Endothelial cell of umbilical vein (primary cell): ENCODE data around the gene PRICKLE4.

Source experiments
- EZH2 ChIP-seq: IDR thresholded peaks from 2 replicates; pipeline ENCODE4 v1.6.1; 2012; ENCODE audit warnings: borderline replicate concordance, low read depth, mild to moderate bottlenecking, moderate library complexity, low read length, inconsistent platforms; ENCODE audit not compliant: severe bottlenecking
- FOS ChIP-seq: IDR thresholded peaks from 2 replicates; pipeline ENCODE4 v1.6.1; 2011; ENCODE audit warnings: mild to moderate bottlenecking, low read length, moderate library complexity, borderline replicate concordance; ENCODE audit not compliant: insufficient read depth
- GATA2 ChIP-seq: IDR thresholded peaks from 2 replicates; pipeline ENCODE4 v1.7.0; 2011; ENCODE audit warnings: low read depth, mild to moderate bottlenecking, moderate library complexity, mixed read lengths, low read length; ENCODE audit not compliant: insufficient read length, insufficient read depth
- JUN ChIP-seq: IDR thresholded peaks from 2 replicates; pipeline ENCODE4 v1.6.1; 2011; ENCODE audit warnings: borderline replicate concordance, low read depth; ENCODE audit not compliant: insufficient read length, insufficient read depth
- MYC ChIP-seq: IDR thresholded peaks from one replicate; pipeline ENCODE4 v1.6.1; 2011; ENCODE audit warnings: mild to moderate bottlenecking, low read depth, low read length
- POLR2A ChIP-seq: IDR thresholded peaks from 2 replicates; pipeline ENCODE4 v1.6.1; 2012; ENCODE audit warnings: low read depth, mild to moderate bottlenecking, control low read depth, low read length
- POLR2AphosphoS5 ChIP-seq: IDR thresholded peaks from 2 replicates; pipeline ENCODE4 v1.6.1; 2012; ENCODE audit warnings: low read depth, mild to moderate bottlenecking, control low read depth, low read length, moderate library complexity; ENCODE audit not compliant: insufficient read depth
- TF ChIP-seq, protein P1 (sequence below), 2 donors: IDR thresholded peaks; 1 replicate in 1 of 2; 2 replicates in 1 of 2; pipeline ENCODE4 v1.5.1; 2011; ENCODE audit warnings: low read length in 2 of 2, mild to moderate bottlenecking in 2 of 2, moderate library complexity in 2 of 2, control low read depth in 1 of 2, inconsistent platforms in 1 of 2, low read depth in 1 of 2; ENCODE audit not compliant: insufficient read depth in 1 of 2; ENCODE audit errors: extremely low read depth in 1 of 2
- TF ChIP-seq, protein P2 (sequence below): IDR thresholded peaks from 2 replicates; pipeline ENCODE4 v1.6.1; 2011; ENCODE audit not compliant: insufficient read depth, insufficient read length

DNA sequence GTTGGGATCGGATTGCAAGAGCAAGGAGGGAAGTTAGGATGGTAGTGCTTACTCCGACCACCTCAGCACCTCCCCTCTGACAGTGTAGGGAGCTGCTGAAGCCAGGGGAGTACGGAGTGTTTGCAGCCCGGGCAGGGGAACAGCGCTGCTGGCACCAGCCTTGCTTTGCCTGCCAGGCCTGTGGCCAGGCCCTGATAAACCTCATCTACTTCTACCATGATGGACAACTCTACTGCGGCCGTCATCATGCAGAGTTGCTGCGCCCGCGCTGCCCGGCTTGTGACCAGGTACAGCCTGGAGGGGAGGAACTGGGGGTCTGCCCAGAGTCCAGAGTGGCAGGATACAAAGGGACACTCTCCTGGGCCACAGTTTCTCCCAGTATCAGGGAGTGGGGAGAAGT, 4.7 kb downstream of the PRICKLE4 start:
- TF ChIP-seq, protein P1, sequence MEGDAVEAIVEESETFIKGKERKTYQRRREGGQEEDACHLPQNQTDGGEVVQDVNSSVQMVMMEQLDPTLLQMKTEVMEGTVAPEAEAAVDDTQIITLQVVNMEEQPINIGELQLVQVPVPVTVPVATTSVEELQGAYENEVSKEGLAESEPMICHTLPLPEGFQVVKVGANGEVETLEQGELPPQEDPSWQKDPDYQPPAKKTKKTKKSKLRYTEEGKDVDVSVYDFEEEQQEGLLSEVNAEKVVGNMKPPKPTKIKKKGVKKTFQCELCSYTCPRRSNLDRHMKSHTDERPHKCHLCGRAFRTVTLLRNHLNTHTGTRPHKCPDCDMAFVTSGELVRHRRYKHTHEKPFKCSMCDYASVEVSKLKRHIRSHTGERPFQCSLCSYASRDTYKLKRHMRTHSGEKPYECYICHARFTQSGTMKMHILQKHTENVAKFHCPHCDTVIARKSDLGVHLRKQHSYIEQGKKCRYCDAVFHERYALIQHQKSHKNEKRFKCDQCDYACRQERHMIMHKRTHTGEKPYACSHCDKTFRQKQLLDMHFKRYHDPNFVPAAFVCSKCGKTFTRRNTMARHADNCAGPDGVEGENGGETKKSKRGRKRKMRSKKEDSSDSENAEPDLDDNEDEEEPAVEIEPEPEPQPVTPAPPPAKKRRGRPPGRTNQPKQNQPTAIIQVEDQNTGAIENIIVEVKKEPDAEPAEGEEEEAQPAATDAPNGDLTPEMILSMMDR (IDR thresholded peaks at IDR 0.05; ENCODE audit: extremely low read depth in 1 of 2, insufficient read depth in 1 of 2, low read depth in 1 of 2, low read length in 2 of 2): no peak
- no peak for TF ChIP-seq POLR2AphosphoS5
- TF ChIP-seq FOS: no peak
- TF ChIP-seq, protein P2, sequence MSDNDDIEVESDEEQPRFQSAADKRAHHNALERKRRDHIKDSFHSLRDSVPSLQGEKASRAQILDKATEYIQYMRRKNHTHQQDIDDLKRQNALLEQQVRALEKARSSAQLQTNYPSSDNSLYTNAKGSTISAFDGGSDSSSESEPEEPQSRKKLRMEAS: no peak
- no peak for TF ChIP-seq EZH2
- TF ChIP-seq GATA2: no peak
- TF ChIP-seq POLR2A: no peak
- no peak for TF ChIP-seq JUN
- no peak for TF ChIP-seq MYC
